ENCODE measurements around the gene MITF.
"Not testable (repeated sequence)": the region's sequence is repeated elsewhere in the genome, so short reads cannot be mapped to it uniquely, and the experiment has no call there.

The MITF gene

GRCh38 chr3:69915726-69916125 lies 176.5 kb downstream of the MITF start:
- no peak for DNase-seq (ENCODE audit: low spot score)

- DNase-seq (ENCODE audit: low spot score) = not testable (repeated sequence)
These were observed 180.7 kb downstream of the MITF start for GRCh38 chr3:69920009-69920408.

- no peak for DNase-seq (ENCODE audit: low spot score)
These were observed 182.4 kb downstream of the MITF start for GRCh38 chr3:69921651-69922050.

- DNase-seq (ENCODE audit: low spot score) = no peak
These were observed 183.3 kb downstream of the MITF start for GRCh38 chr3:69922521-69923000.

GRCh38 chr3:69925506-69925905 lies 186.2 kb downstream of the MITF start:
- DNase-seq (ENCODE audit: low spot score) = no peak

GRCh38 chr3:69926385-69926784 lies 187.1 kb downstream of the MITF start:
- no peak for DNase-seq (ENCODE audit: low spot score)

- DNase-seq (ENCODE audit: low spot score) = no peak
These were observed 188.3 kb downstream of the MITF start for GRCh38 chr3:69927571-69927970.

GRCh38 chr3:69929019-69929418 lies 189.8 kb downstream of the MITF start:
- DNase-seq (ENCODE audit: low spot score) = no peak

GRCh38 chr3:69930564-69930963 lies 191.3 kb downstream of the MITF start:
- no peak for DNase-seq (ENCODE audit: low spot score)

- no peak for DNase-seq (ENCODE audit: low spot score)
These were observed 192.8 kb downstream of the MITF start for GRCh38 chr3:69932087-69932486.

GRCh38 chr3:69932501-69932900 lies 193.2 kb downstream of the MITF start:
- DNase-seq (ENCODE audit: low spot score) = no peak

GRCh38 chr3:69934398-69934797 lies 195.1 kb downstream of the MITF start:
- DNase-seq (ENCODE audit: low spot score) = no peak

GRCh38 chr3:69936266-69936665 lies 197.0 kb downstream of the MITF start:
- no peak for DNase-seq (ENCODE audit: low spot score)

GRCh38 chr3:69938061-69938460 lies 198.8 kb downstream of the MITF start:
- DNase-seq (ENCODE audit: low spot score) = no peak

GRCh38 chr3:69938931-69939330 lies 199.7 kb downstream of the MITF start:
- no peak for DNase-seq (ENCODE audit: low spot score)

- DNase-seq (ENCODE audit: low spot score) = no peak
These were observed 201.8 kb downstream of the MITF start for GRCh38 chr3:69941037-69941436.

GRCh38 chr3:69941439-69942176 lies 202.3 kb downstream of the MITF start:
- DNase-seq (ENCODE audit: low spot score) = no peak

GRCh38 chr3:69944931-69945493 lies 205.7 kb downstream of the MITF start:
- no peak for DNase-seq (ENCODE audit: low spot score)

- DNase-seq (ENCODE audit: low spot score) = peak; percentile 6
These were observed 209.1 kb downstream of the MITF start for GRCh38 chr3:69948246-69948862.

- no peak for DNase-seq (ENCODE audit: low spot score)
These were observed 212.4 kb downstream of the MITF start for GRCh38 chr3:69951616-69952015.

GRCh38 chr3:69959581-69959980 lies 220.3 kb downstream of the MITF start:
- DNase-seq (ENCODE audit: low spot score) = no peak

- no peak for DNase-seq (ENCODE audit: low spot score)
These were observed 222.6 kb downstream of the MITF start for GRCh38 chr3:69961706-69962439.

GRCh38 chr3:69963643-69964042 lies 224.4 kb downstream of the MITF start:
- no peak for DNase-seq (ENCODE audit: low spot score)

All from germinal center (tissue), 1 donor.